ENCODE measurements around the gene PALD1.

The PALD1 gene

GRCh38 chr10:70496341-70497119, 18.0 kb downstream of the PALD1 start:
- H3K27me3 ChIP-seq (ENCODE audit: control insufficient read depth, insufficient read depth, low read length) = no peaks in the 10 kb centered on the region
- H3K4me1 ChIP-seq (ENCODE audit: control insufficient read depth, insufficient read depth, low read length) = peaks cover 7% of the 10 kb centered on the region
- no peak overlapping the region for H3K4me3 ChIP-seq (ENCODE audit: low read length)
- H3K36me3 ChIP-seq (ENCODE audit: control insufficient read depth, insufficient read depth, low read length) = no peaks in the 10 kb centered on the region
- no peak overlapping the region for H3K27ac ChIP-seq (ENCODE audit: low read length)
- DNase-seq (ENCODE audit: low read depth, low spot score) = no peak
- no CpG with 5 or more reads among the region's 13 CpGs for WGBS (ENCODE audit: insufficient coverage, insufficient read length)
- no peaks in the 10 kb centered on the region for H3K9me3 ChIP-seq (ENCODE audit: control insufficient read depth, insufficient read depth, low read length)

GRCh38 chr10:70497120-70497545, 18.6 kb downstream of the PALD1 start:
- Histone ChIP-seq H3K4me3 (ENCODE audit: low read length) (no peak overlapping the region), H3K4me1 (ENCODE audit: control insufficient read depth, insufficient read depth, low read length) (peaks cover 7% of the 10 kb centered on the region), H3K27me3 (ENCODE audit: control insufficient read depth, insufficient read depth, low read length) (no peaks in the 10 kb centered on the region), H3K36me3 (ENCODE audit: control insufficient read depth, insufficient read depth, low read length) (no peaks in the 10 kb centered on the region), H3K27ac (ENCODE audit: low read length) (no peak overlapping the region), H3K9me3 (ENCODE audit: control insufficient read depth, insufficient read depth, low read length) (no peaks in the 10 kb centered on the region)
- no peak for DNase-seq (ENCODE audit: low read depth, low spot score)
- WGBS (ENCODE audit: insufficient coverage, insufficient read length) = no CpG with 5 or more reads among the region's 13 CpGs

DNA sequence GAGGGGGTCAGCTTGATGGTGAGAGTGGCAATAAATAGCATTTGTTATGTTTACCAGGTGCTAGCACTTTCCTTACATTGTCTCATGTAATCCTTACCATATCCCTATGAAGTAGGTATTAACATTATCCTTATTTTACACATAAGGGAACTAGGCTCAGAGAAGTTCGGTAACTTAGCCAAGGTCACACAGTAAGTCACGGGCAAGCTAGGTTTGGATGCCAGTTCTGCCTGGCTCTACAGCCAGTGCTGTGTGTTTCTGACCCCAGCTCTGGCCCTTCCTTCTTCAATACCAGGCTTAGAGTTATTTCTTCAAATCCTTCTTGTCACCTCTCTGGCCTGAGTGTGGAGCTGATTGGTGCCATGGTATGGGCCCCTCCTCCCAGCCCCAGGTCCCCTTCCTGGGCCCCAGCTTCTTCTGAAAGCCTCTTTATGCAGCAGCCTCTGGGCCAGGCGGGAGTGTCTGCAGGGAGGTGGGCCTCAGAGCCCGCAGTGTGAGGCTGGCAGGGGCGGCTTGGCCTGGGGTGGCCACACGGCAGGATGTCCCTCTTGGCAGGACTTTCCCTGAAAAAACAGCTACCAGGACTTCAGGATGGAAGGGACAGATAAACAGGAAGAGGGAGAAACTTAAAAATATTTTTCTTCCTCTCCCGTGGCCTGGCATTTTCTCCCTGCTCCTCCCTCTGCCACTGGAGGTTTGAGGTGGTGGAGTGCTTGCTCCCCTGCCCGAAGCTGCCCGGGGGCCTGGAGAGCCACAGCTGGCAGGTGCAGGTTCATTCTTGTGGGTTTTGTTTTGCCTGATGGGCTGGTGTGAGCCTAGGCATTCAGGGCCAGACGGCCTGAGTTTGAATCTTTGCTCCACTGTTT, 20.6 kb downstream of the PALD1 start:
- no peaks in the 10 kb centered on the region for H3K9me3 ChIP-seq (ENCODE audit: control insufficient read depth, insufficient read depth, low read length)
- no CpG with 5 or more reads among the region's 10 CpGs for WGBS (ENCODE audit: insufficient coverage, insufficient read length)
- H3K36me3 ChIP-seq (ENCODE audit: control insufficient read depth, insufficient read depth, low read length) = no peaks in the 10 kb centered on the region
- no peak overlapping the region for H3K27ac ChIP-seq (ENCODE audit: low read length)
- H3K27me3 ChIP-seq (ENCODE audit: control insufficient read depth, insufficient read depth, low read length) = no peaks in the 10 kb centered on the region
- DNase-seq (ENCODE audit: low read depth, low spot score) = no peak
- H3K4me3 ChIP-seq (ENCODE audit: low read length) = no peak overlapping the region
- H3K4me1 ChIP-seq (ENCODE audit: control insufficient read depth, insufficient read depth, low read length) = no peaks in the 10 kb centered on the region; the same call in 1 of the 2 replicates

GRCh38 chr10:70499836-70500167, 21.2 kb downstream of the PALD1 start:
- DNase-seq (ENCODE audit: low read depth, low spot score) = no peak
- no peak overlapping the region for H3K4me3 ChIP-seq (ENCODE audit: low read length)
- H3K4me1 ChIP-seq (ENCODE audit: control insufficient read depth, insufficient read depth, low read length) = no peaks in the 10 kb centered on the region; the same call in 1 of the 2 replicates
- no peaks in the 10 kb centered on the region for H3K9me3 ChIP-seq (ENCODE audit: control insufficient read depth, insufficient read depth, low read length)
- no peak overlapping the region for H3K27ac ChIP-seq (ENCODE audit: low read length)
- no peaks in the 10 kb centered on the region for H3K36me3 ChIP-seq (ENCODE audit: control insufficient read depth, insufficient read depth, low read length)
- no peaks in the 10 kb centered on the region for H3K27me3 ChIP-seq (ENCODE audit: control insufficient read depth, insufficient read depth, low read length)
- WGBS (ENCODE audit: insufficient coverage, insufficient read length) = no CpG with 5 or more reads among the region's 4 CpGs

GRCh38 chr10:70500368-70500767, 21.8 kb downstream of the PALD1 start:
- H3K9me3 ChIP-seq (ENCODE audit: control insufficient read depth, insufficient read depth, low read length) = no peaks in the 10 kb centered on the region
- no peaks in the 10 kb centered on the region for H3K36me3 ChIP-seq (ENCODE audit: control insufficient read depth, insufficient read depth, low read length)
- H3K27ac ChIP-seq (ENCODE audit: low read length) = no peak overlapping the region
- H3K4me1 ChIP-seq (ENCODE audit: control insufficient read depth, insufficient read depth, low read length) = no peaks in the 10 kb centered on the region; the same call in 1 of the 2 replicates
- DNase-seq (ENCODE audit: low read depth, low spot score) = no peak
- H3K4me3 ChIP-seq (ENCODE audit: low read length) = no peak overlapping the region
- no peaks in the 10 kb centered on the region for H3K27me3 ChIP-seq (ENCODE audit: control insufficient read depth, insufficient read depth, low read length)
- WGBS (ENCODE audit: insufficient coverage, insufficient read length) = no CpG with 5 or more reads among the region's 9 CpGs

DNA sequence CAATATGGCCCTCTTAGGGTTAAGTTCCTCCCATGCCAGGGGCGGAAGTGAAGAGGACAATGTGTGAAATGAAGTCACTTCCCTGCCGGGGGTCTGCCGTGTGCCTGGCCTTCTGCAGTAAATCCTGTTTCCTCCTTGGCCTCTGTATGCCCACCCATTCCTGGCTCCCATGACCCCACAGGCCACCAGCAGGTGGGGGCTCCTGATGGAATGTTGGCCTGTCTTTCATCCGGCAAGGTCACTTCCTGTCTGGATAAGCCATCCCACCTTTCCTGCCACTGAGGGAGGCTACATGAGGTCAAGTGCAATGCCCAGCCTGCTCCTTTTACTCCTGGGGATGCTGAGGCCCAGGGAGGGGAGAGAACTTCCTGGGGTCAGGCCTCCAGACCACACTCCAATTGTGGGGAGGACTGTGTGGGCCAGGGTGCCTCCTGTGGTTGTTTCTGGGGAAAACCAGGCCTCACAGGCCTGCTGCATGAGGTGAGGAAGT, 22.3 kb downstream of the PALD1 start:
- H3K4me1 ChIP-seq (ENCODE audit: control insufficient read depth, insufficient read depth, low read length) = no peaks in the 10 kb centered on the region; the same call in 1 of the 2 replicates
- WGBS (ENCODE audit: insufficient coverage, insufficient read length) = no CpG with 5 or more reads among the region's 4 CpGs
- no peaks in the 10 kb centered on the region for H3K9me3 ChIP-seq (ENCODE audit: control insufficient read depth, insufficient read depth, low read length)
- H3K27me3 ChIP-seq (ENCODE audit: control insufficient read depth, insufficient read depth, low read length) = no peaks in the 10 kb centered on the region
- no peak overlapping the region for H3K4me3 ChIP-seq (ENCODE audit: low read length)
- DNase-seq (ENCODE audit: low read depth, low spot score) = no peak
- no peaks in the 10 kb centered on the region for H3K36me3 ChIP-seq (ENCODE audit: control insufficient read depth, insufficient read depth, low read length)
- H3K27ac ChIP-seq (ENCODE audit: low read length) = no peak overlapping the region

- H3K27ac ChIP-seq (ENCODE audit: low read length) = no peak overlapping the region
- H3K27me3 ChIP-seq (ENCODE audit: control insufficient read depth, insufficient read depth, low read length) = no peaks in the 10 kb centered on the region
- H3K36me3 ChIP-seq (ENCODE audit: control insufficient read depth, insufficient read depth, low read length) = no peaks in the 10 kb centered on the region
- no peak for DNase-seq (ENCODE audit: low read depth, low spot score)
- no peaks in the 10 kb centered on the region for H3K9me3 ChIP-seq (ENCODE audit: control insufficient read depth, insufficient read depth, low read length)
- no peak overlapping the region for H3K4me3 ChIP-seq (ENCODE audit: low read length)
- H3K4me1 ChIP-seq (ENCODE audit: control insufficient read depth, insufficient read depth, low read length) = no peaks in the 10 kb centered on the region; the same call in 1 of the 2 replicates
- WGBS (ENCODE audit: insufficient coverage, insufficient read length) = no CpG with 5 or more reads among the region's 3 CpGs
These were observed 23.8 kb downstream of the PALD1 start for GRCh38 chr10:70502406-70502805.

DNA sequence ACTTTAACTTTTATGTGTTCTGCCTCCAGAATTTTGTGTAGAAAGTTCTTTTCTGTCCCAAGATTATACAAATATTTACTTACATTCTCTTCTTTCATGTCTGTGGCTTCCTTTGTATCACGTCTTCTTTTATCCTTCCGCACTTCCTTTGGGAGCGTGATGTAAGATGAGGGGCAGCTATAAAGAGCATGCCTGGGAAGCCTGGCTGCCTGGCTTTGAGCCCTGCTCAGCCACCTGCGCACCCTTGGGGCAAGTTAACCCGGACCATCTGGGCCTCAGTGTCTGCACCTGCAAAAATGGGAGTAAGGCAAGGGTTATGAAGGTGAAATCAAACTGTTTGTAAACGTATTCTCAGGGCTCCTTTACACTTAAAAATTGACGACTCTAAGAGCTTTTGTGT, 25.2 kb downstream of the PALD1 start:
- Histone ChIP-seq H3K4me3 (ENCODE audit: low read length) (no peak overlapping the region), H3K4me1 (ENCODE audit: control insufficient read depth, insufficient read depth, low read length) (peaks cover 5% of the 10 kb centered on the region), H3K27me3 (ENCODE audit: control insufficient read depth, insufficient read depth, low read length) (no peaks in the 10 kb centered on the region), H3K9me3 (ENCODE audit: control insufficient read depth, insufficient read depth, low read length) (no peaks in the 10 kb centered on the region), H3K36me3 (ENCODE audit: control insufficient read depth, insufficient read depth, low read length) (no peaks in the 10 kb centered on the region), H3K27ac (ENCODE audit: low read length) (no peak overlapping the region)
- WGBS (ENCODE audit: insufficient coverage, insufficient read length) = no CpG with 5 or more reads among the region's 7 CpGs
- DNase-seq (ENCODE audit: low read depth, low spot score) = no peak

GRCh38 chr10:70504521-70505358, 26.2 kb downstream of the PALD1 start:
- H3K4me3 ChIP-seq (ENCODE audit: low read length) = no peak overlapping the region
- H3K27me3 ChIP-seq (ENCODE audit: control insufficient read depth, insufficient read depth, low read length) = no peaks in the 10 kb centered on the region
- no peak overlapping the region for H3K27ac ChIP-seq (ENCODE audit: low read length)
- WGBS (ENCODE audit: insufficient coverage, insufficient read length) = no CpG with 5 or more reads among the region's 12 CpGs
- peaks cover 8% of the 10 kb centered on the region for H3K4me1 ChIP-seq (ENCODE audit: control insufficient read depth, insufficient read depth, low read length)
- no peaks in the 10 kb centered on the region for H3K36me3 ChIP-seq (ENCODE audit: control insufficient read depth, insufficient read depth, low read length)
- H3K9me3 ChIP-seq (ENCODE audit: control insufficient read depth, insufficient read depth, low read length) = no peaks in the 10 kb centered on the region
- no peak for DNase-seq (ENCODE audit: low read depth, low spot score)

DNA sequence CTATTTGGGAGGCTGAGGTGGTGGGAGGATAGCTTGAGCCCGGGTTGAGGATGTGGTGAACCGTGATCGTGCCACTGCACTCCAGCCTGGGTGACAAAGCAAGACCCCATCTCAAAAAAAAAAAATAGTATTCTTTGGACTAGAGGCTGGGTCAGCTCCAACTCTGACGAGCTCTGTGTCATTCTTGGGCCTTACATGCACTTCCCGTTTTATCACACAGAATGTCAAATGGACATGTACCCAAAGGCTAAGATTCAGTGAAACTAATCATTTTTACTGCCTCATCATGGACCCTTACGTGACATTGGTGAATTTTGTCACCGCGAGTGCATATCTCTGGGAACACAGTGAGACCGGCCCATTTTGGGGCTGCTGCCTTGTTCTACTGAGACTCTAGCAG, 27.3 kb downstream of the PALD1 start:
- Histone ChIP-seq H3K4me3 (ENCODE audit: low read length) (no peak overlapping the region), H3K27me3 (ENCODE audit: control insufficient read depth, insufficient read depth, low read length) (no peaks in the 10 kb centered on the region), H3K4me1 (ENCODE audit: control insufficient read depth, insufficient read depth, low read length) (peaks cover 8% of the 10 kb centered on the region), H3K36me3 (ENCODE audit: control insufficient read depth, insufficient read depth, low read length) (no peaks in the 10 kb centered on the region), H3K27ac (ENCODE audit: low read length) (no peak overlapping the region), H3K9me3 (ENCODE audit: control insufficient read depth, insufficient read depth, low read length) (no peaks in the 10 kb centered on the region)
- no CpG with 5 or more reads among the region's 9 CpGs for WGBS (ENCODE audit: insufficient coverage, insufficient read length)
- no peak for DNase-seq (ENCODE audit: low read depth, low spot score)
